ENCODE measurements around the gene COPS4. TPM values are rescaled to one million over a fixed set of nuclear protein-coding genes. Genes with fewer than 3 reads are reported as not detected.
A peak's percentile ranks its signal among the peaks of the same experiment; 100 is the strongest.

COPS4 gene
- total RNA-seq, 1 experiment from 2014 or later = 21.0 TPM

GRCh38 chr4:83054928-83055327 lies 19.9 kb downstream of the COPS4 start:
- intact Hi-C loops (cut with micrococcal nuclease; ENCODE audit: unreplicated experiment) = loop anchor here (1.0 kb wide), 2 partner anchors 205 to 227 kb away; no protein-coding TSS in a partner anchor

GRCh38 chr4:83062739-83063138 lies 27.8 kb downstream of the COPS4 start:
- BruUV-seq (replicated peaks) = no TSS peak
- no peak for DNase-seq

More at GRCh38 chr4:83054928-83055327, 19.9 kb downstream of the COPS4 start:
- Mint-ChIP-seq H3K4me3 (ENCODE audit: low read depth, unreplicated experiment) (no peak overlapping the region), H3K27ac (ENCODE audit: unreplicated experiment) (no peak overlapping the region), H3K36me3 (ENCODE audit: insufficient read depth, unreplicated experiment) (peaks cover 8% of the 10 kb centered on the region), H3K9me3 (ENCODE audit: low read depth, unreplicated experiment) (no peaks in the 10 kb centered on the region), H3K4me1 (ENCODE audit: low read depth, unreplicated experiment) (no peaks in the 10 kb centered on the region), H3K27me3 (ENCODE audit: unreplicated experiment) (no peaks in the 10 kb centered on the region)
- peak; percentile 7 for DNase-seq
- CTCF ChIA-PET = interaction anchor here (1.0 to 1.5 kb wide), 2 partner anchors 55 to 227 kb away, joined by 3 to 7 read pairs; no protein-coding TSS in a partner anchor
- no TSS peak for BruUV-seq (replicated peaks)
- no peak for TF ChIP-seq CTCF (IDR thresholded peaks at IDR 0.05; ENCODE audit: unreplicated experiment)

GRCh38 chr4:83065266-83065665 lies 30.3 kb downstream of the COPS4 start:
- Mint-ChIP-seq H3K27me3 (ENCODE audit: unreplicated experiment) (no peaks in the 10 kb centered on the region), H3K4me3 (ENCODE audit: low read depth, unreplicated experiment) (no peak overlapping the region), H3K27ac (ENCODE audit: unreplicated experiment) (no peak overlapping the region), H3K9me3 (ENCODE audit: low read depth, unreplicated experiment) (no peaks in the 10 kb centered on the region), H3K4me1 (ENCODE audit: low read depth, unreplicated experiment) (no peaks in the 10 kb centered on the region), H3K36me3 (ENCODE audit: insufficient read depth, unreplicated experiment) (peaks cover 16% of the 10 kb centered on the region)
- intact Hi-C loops (cut with micrococcal nuclease; ENCODE audit: unreplicated experiment) = no loop called here
- no TSS peak for BruUV-seq (replicated peaks)
- CTCF ChIA-PET = no interaction called here
- no peak for DNase-seq
- no peak for TF ChIP-seq CTCF (IDR thresholded peaks at IDR 0.05; ENCODE audit: unreplicated experiment)

More at GRCh38 chr4:83062739-83063138, 27.8 kb downstream of the COPS4 start:
- no peaks in the 10 kb centered on the region for H3K27me3 Mint-ChIP-seq (ENCODE audit: unreplicated experiment)
- H3K4me1 Mint-ChIP-seq (ENCODE audit: low read depth, unreplicated experiment) = no peaks in the 10 kb centered on the region
- H3K36me3 Mint-ChIP-seq (ENCODE audit: insufficient read depth, unreplicated experiment) = peaks cover 15% of the 10 kb centered on the region
- H3K27ac Mint-ChIP-seq (ENCODE audit: unreplicated experiment) = no peak overlapping the region
- no peak overlapping the region for H3K4me3 Mint-ChIP-seq (ENCODE audit: low read depth, unreplicated experiment)
- intact Hi-C loops (cut with micrococcal nuclease; ENCODE audit: unreplicated experiment) = no loop called here
- TF ChIP-seq CTCF (IDR thresholded peaks at IDR 0.05; ENCODE audit: unreplicated experiment) = no peak
- no peaks in the 10 kb centered on the region for H3K9me3 Mint-ChIP-seq (ENCODE audit: low read depth, unreplicated experiment)
- CTCF ChIA-PET = interaction anchor here (0.8 kb wide), 1 partner anchor 50 kb away, joined by 3 read pairs; no protein-coding TSS in a partner anchor

GRCh38 chr4:83067058-83067639 lies 32.2 kb downstream of the COPS4 start:
- peak; percentile 3 for DNase-seq
- intact Hi-C loops (cut with micrococcal nuclease; ENCODE audit: unreplicated experiment) = no loop called here
- Mint-ChIP-seq H3K27me3 (ENCODE audit: unreplicated experiment) (no peaks in the 10 kb centered on the region), H3K4me3 (ENCODE audit: low read depth, unreplicated experiment) (no peak overlapping the region), H3K4me1 (ENCODE audit: low read depth, unreplicated experiment) (no peaks in the 10 kb centered on the region), H3K36me3 (ENCODE audit: insufficient read depth, unreplicated experiment) (peaks cover 15% of the 10 kb centered on the region), H3K9me3 (ENCODE audit: low read depth, unreplicated experiment) (no peaks in the 10 kb centered on the region), H3K27ac (ENCODE audit: unreplicated experiment) (no peak overlapping the region)
- CTCF ChIA-PET = no interaction called here
- BruUV-seq (replicated peaks) = no TSS peak
- no peak for TF ChIP-seq CTCF (IDR thresholded peaks at IDR 0.05; ENCODE audit: unreplicated experiment)
